OCI-LY7 (cell line): ENCODE results near the gene GAPDH. TPM values are rescaled to one million over a fixed set of nuclear protein-coding genes. Genes with fewer than 3 reads are reported as not detected.

Experiments
- BruUV-seq: library from RNA; stranded (reverse); fragments of 400-500 nt; replicated peaks from 2 replicates; lab custom pipeline; 2021; lab: Mats Ljungman, UMichigan
- CTCF ChIA-PET: fragments of 300-600 bp; sonication (Branson Sonifier 250); formaldehyde crosslinking; loops from one replicate; lab custom pipeline; 2022; ENCODE audit warnings: antibody characterized with exemption; ENCODE audit not compliant: unreplicated experiment; lab: Charles Lee
- POLR2A ChIA-PET: fragments of 300-600 bp; sonication (Branson Sonifier 250); formaldehyde crosslinking; loops from one replicate; lab custom pipeline; 2022; ENCODE audit warnings: antibody characterized with exemption; lab: Charles Lee
- DNase-seq: peaks from one replicate; pipeline ENCODE4 v3.0.0-alpha.2; 2015; ENCODE audit warnings: low spot score
- H2AFZ ChIP-seq: fragments of 200-600 bp; sonication (generic), shearing (Covaris generic); 2 replicates; pipeline ENCODE4 v1.6.1; 2014; ENCODE audit warnings: mild to moderate bottlenecking, antibody characterized with exemption, low read length, moderate library complexity
- H3K27ac ChIP-seq: fragments of 200-600 bp; sonication (generic); 2 replicates; pipeline ENCODE4 v1.5.1; 2014; ENCODE audit warnings: mixed run types, low read depth, mild to moderate bottlenecking, moderate library complexity, low read length, inconsistent platforms; ENCODE audit not compliant: poor library complexity, severe bottlenecking
- H3K36me3 ChIP-seq: fragments of 200-600 bp; sonication (generic); 2 replicates; pipeline ENCODE4 v1.6.1; 2014; ENCODE audit warnings: mild to moderate bottlenecking, antibody characterized with exemption, low read length, moderate library complexity, mixed read lengths; ENCODE audit not compliant: insufficient read depth
- H3K4me1 ChIP-seq: fragments of 200-600 bp; sonication (generic); 2 replicates; pipeline ENCODE4 v1.5.1; 2014; ENCODE audit warnings: mild to moderate bottlenecking, low read length; ENCODE audit not compliant: insufficient read depth, poor library complexity, severe bottlenecking
- H3K4me2 ChIP-seq: fragments of 200-600 bp; sonication (generic); 2 replicates; pipeline ENCODE4 v1.6.1; 2014; ENCODE audit warnings: mild to moderate bottlenecking, low read length
- H3K4me3 ChIP-seq: fragments of 200-600 bp; sonication (generic); 2 replicates; pipeline ENCODE4 v1.5.1; 2014; ENCODE audit warnings: mild to moderate bottlenecking, low read depth, low read length; ENCODE audit not compliant: poor library complexity, severe bottlenecking
- H3K79me2 ChIP-seq: fragments of 200-600 bp; sonication (generic); 2 replicates; pipeline ENCODE4 v1.6.1; 2016; ENCODE audit warnings: low read depth, mild to moderate bottlenecking, low read length, moderate library complexity, mixed read lengths; ENCODE audit not compliant: insufficient read depth
- H3K9me2 ChIP-seq: fragments of 200-600 bp; sonication (generic); 2 replicates; pipeline ENCODE4 v1.6.1; 2016; ENCODE audit warnings: mild to moderate bottlenecking, low read length, mixed read lengths; ENCODE audit not compliant: insufficient read depth
- H3K9me3 ChIP-seq: fragments of 200-600 bp; sonication (generic); 2 replicates; pipeline ENCODE4 v1.6.1; 2014; ENCODE audit warnings: mild to moderate bottlenecking, mixed run types, low read length, mixed read lengths
- H4K20me1 ChIP-seq: fragments of 200-600 bp; sonication (generic); 2 replicates; pipeline ENCODE4 v1.6.1; 2014; ENCODE audit warnings: mild to moderate bottlenecking, antibody characterized with exemption, low read length, moderate library complexity, mixed read lengths; ENCODE audit not compliant: insufficient read depth
- EZH2phosphoT487 ChIP-seq: fragments of 200-600 bp; sonication (generic); IDR thresholded peaks from 2 replicates; pipeline ENCODE4 v1.6.1; 2018; ENCODE audit warnings: low read depth, borderline replicate concordance, mild to moderate bottlenecking, mixed run types, antibody characterized with exemption, low read length, moderate library complexity, mixed read lengths
- intact Hi-C: fragments of 100-400 bp; cut with micrococcal nuclease; formaldehyde crosslinking; loops from one replicate; pipeline ENCODE4 v1.10.0; 2022; ENCODE audit not compliant: unreplicated experiment
- total RNA-seq, 2 experiments: library from RNA; depleted of rRNA in 1 of 2; stranded (reverse); fragments of >200 nt in 1 of 2; shearing (Covaris generic) in 1 of 2; gene quantifications; 2 replicates each; pipeline ENCODE4 v1.2.3, GENCODE V29; 2014 to 2022
- TF ChIP-seq, protein P1 (sequence below): fragments of 200-600 bp; sonication (generic); conservative IDR thresholded peaks from 2 replicates; pipeline ENCODE4 v1.5.1; 2014; ENCODE audit warnings: mild to moderate bottlenecking, antibody characterized with exemption, low read length, moderate library complexity, mixed read lengths

Gene GAPDH
- total RNA-seq, 2 experiments from 2014 or later: 3,801 to 4,502 TPM

DNA sequence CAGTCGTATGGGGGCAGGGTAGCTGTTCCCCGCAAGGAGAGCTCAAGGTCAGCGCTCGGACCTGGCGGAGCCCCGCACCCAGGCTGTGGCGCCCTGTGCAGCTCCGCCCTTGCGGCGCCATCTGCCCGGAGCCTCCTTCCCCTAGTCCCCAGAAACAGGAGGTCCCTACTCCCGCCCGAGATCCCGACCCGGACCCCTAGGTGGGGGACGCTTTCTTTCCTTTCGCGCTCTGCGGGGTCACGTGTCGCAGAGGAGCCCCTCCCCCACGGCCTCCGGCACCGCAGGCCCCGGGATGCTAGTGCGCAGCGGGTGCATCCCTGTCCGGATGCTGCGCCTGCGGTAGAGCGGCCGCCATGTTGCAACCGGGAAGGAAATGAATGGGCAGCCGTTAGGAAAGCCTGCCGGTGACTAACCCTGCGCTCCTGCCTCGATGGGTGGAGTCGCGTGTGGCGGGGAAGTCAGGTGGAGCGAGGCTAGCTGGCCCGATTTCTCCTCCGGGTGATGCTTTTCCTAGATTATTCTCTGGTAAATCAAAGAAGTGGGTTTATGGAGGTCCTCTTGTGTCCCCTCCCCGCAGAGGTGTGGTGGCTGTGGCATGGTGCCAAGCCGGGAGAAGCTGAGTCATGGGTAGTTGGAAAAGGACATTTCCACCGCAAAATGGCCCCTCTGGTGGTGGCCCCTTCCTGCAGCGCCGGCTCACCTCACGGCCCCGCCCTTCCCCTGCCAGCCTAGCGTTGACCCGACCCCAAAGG lies 804 bp downstream of the GAPDH start:
- ChIA-PET POLR2A (interaction anchor here (1.2 to 2.9 kb wide), 12 partner anchors 9 to 179 kb away, joined by 3 to 14 read pairs (median 5); partner anchors contain the start of genes TAPBPL and VAMP1), CTCF (no interaction called here)
- TF ChIP-seq EZH2phosphoT487: no peak
- TF ChIP-seq, protein P1, sequence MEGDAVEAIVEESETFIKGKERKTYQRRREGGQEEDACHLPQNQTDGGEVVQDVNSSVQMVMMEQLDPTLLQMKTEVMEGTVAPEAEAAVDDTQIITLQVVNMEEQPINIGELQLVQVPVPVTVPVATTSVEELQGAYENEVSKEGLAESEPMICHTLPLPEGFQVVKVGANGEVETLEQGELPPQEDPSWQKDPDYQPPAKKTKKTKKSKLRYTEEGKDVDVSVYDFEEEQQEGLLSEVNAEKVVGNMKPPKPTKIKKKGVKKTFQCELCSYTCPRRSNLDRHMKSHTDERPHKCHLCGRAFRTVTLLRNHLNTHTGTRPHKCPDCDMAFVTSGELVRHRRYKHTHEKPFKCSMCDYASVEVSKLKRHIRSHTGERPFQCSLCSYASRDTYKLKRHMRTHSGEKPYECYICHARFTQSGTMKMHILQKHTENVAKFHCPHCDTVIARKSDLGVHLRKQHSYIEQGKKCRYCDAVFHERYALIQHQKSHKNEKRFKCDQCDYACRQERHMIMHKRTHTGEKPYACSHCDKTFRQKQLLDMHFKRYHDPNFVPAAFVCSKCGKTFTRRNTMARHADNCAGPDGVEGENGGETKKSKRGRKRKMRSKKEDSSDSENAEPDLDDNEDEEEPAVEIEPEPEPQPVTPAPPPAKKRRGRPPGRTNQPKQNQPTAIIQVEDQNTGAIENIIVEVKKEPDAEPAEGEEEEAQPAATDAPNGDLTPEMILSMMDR: no peak
- Histone ChIP-seq H3K36me3 (peaks cover 80% of the 10 kb centered on the region), H3K4me3 (peak overlapping the region; percentile 93), H3K9me3 (no peaks in the 10 kb centered on the region), H3K9me2 (no peaks in the 10 kb centered on the region), H4K20me1 (peaks cover 11% of the 10 kb centered on the region; the same call in 1 of the 2 replicates), H3K4me1 (peaks cover 57% of the 10 kb centered on the region), H3K27ac (peak overlapping the region; percentile 95), H3K79me2 (peaks cover 43% of the 10 kb centered on the region), H2AFZ (no peak overlapping the region), H3K4me2 (peak overlapping the region; percentile 93)
- intact Hi-C loops: loop anchor here (1.0 to 5.0 kb wide), 3 partner anchors 41 to 198 kb away; partner anchors contain the start of genes NCAPD2 and VAMP1
- no TSS peak for BruUV-seq
- DNase-seq: peak; percentile 85

GRCh38 chr12:6535697-6535946 lies 1.3 kb downstream of the GAPDH start:
- Histone ChIP-seq H3K4me1 (peaks cover 62% of the 10 kb centered on the region), H3K4me2 (peak overlapping the region; percentile 93), H3K4me3 (peak overlapping the region; percentile 93), H3K9me3 (no peaks in the 10 kb centered on the region), H3K9me2 (no peaks in the 10 kb centered on the region), H3K27ac (peak overlapping the region; percentile 95), H2AFZ (no peak overlapping the region), H3K79me2 (peaks cover 43% of the 10 kb centered on the region), H4K20me1 (peaks cover 11% of the 10 kb centered on the region; the same call in 1 of the 2 replicates), H3K36me3 (peaks cover 75% of the 10 kb centered on the region)
- DNase-seq: no peak
- ChIA-PET POLR2A (interaction anchor here (1.1 to 2.9 kb wide), 8 partner anchors 33 to 180 kb away, joined by 3 to 14 read pairs (median 4); partner anchors contain the start of genes NOP2, TAPBPL and VAMP1), CTCF (no interaction called here)
- BruUV-seq: no TSS peak
- TF ChIP-seq, protein P1: no peak
- TF ChIP-seq EZH2phosphoT487: no peak
- intact Hi-C loops: loop anchor here (2.0 kb wide), 1 partner anchor 65 kb away; the partner anchor contains the start of gene VAMP1
